DND-41 (cell line): ENCODE measurements around the gene POLR2F.

ENCODE experiments used
- ATAC-seq: fragments of 200-7000 bp; cut with Tn5 transposase; 3 replicates; pipeline ENCODE4 v1.9.1; 2021; ENCODE audit warnings: low read depth; ENCODE audit not compliant: insufficient read depth
- DNase-seq: peaks from one replicate; pipeline ENCODE4 v3.0.0-alpha.2; 2020
- H2AFZ ChIP-seq: 2 replicates; pipeline ENCODE4 v1.6.0; 2012; ENCODE audit warnings: low read depth, low read length
- H3K27ac ChIP-seq: 2 replicates; pipeline ENCODE4 v1.5.1; 2012; ENCODE audit warnings: low read length, inconsistent platforms
- H3K27me3 ChIP-seq: fragments of 200-600 bp; sonication (generic); 2 replicates; pipeline ENCODE4 v1.6.0; 2012; ENCODE audit warnings: low read length, mild to moderate bottlenecking, inconsistent platforms; ENCODE audit not compliant: insufficient read depth, poor library complexity
- H3K36me3 ChIP-seq: 2 replicates; pipeline ENCODE4 v1.5.1; 2012; ENCODE audit warnings: low read length, inconsistent platforms; ENCODE audit not compliant: insufficient read depth
- H3K4me1 ChIP-seq: 2 replicates; pipeline ENCODE4 v1.5.1; 2012; ENCODE audit warnings: mild to moderate bottlenecking, low read length; ENCODE audit not compliant: insufficient read depth
- H3K4me2 ChIP-seq: 2 replicates; pipeline ENCODE4 v1.6.0; 2012; ENCODE audit warnings: mild to moderate bottlenecking, moderate library complexity, low read length, inconsistent platforms; ENCODE audit not compliant: insufficient read depth
- H3K4me3 ChIP-seq, 2 experiments: fragments of 200-600 bp in 1 of 2; shearing (Covaris generic) in 1 of 2; 2 replicates each; pipeline ENCODE4 v1.5.1; 2012 to 2016; ENCODE audit warnings: inconsistent platforms in 2 of 2, low read length in 2 of 2, mild to moderate bottlenecking in 2 of 2, low read depth in 1 of 2, moderate library complexity in 1 of 2
- H3K79me2 ChIP-seq: 2 replicates; pipeline ENCODE4 v1.6.0; 2012; ENCODE audit warnings: low read length, inconsistent platforms; ENCODE audit not compliant: insufficient read depth
- H3K9ac ChIP-seq: 2 replicates; pipeline ENCODE4 v1.6.0; 2012; ENCODE audit warnings: low read depth, mild to moderate bottlenecking, inconsistent platforms, low read length, moderate library complexity
- H3K9me3 ChIP-seq: 2 replicates; pipeline ENCODE4 v1.5.1; 2012; ENCODE audit warnings: low read length, moderate library complexity, mild to moderate bottlenecking, inconsistent platforms; ENCODE audit not compliant: insufficient read depth, severe bottlenecking
- H4K20me1 ChIP-seq: 2 replicates; pipeline ENCODE4 v1.6.0; 2012; ENCODE audit warnings: low read length; ENCODE audit not compliant: insufficient read depth
- CTCF ChIP-seq: IDR thresholded peaks from 2 replicates; pipeline ENCODE4 v1.5.1; 2012; ENCODE audit warnings: borderline replicate concordance, low read length, moderate library complexity, mild to moderate bottlenecking; ENCODE audit not compliant: poor library complexity, severe bottlenecking; ENCODE audit errors: extremely low read depth
- EZH2 ChIP-seq: IDR thresholded peaks from 3 replicates; pipeline ENCODE4 v1.6.1; 2012; ENCODE audit warnings: borderline replicate concordance, low read depth, mild to moderate bottlenecking, moderate library complexity, low read length, inconsistent platforms; ENCODE audit not compliant: severe bottlenecking

The POLR2F gene

GRCh38 chr22:37971475-37972434 lies 18.3 kb downstream of the POLR2F start:
- TF ChIP-seq EZH2 (no peak), CTCF (no peak)
- Histone ChIP-seq H3K27me3 (no peaks in the 10 kb centered on the region), H3K9ac (no peak overlapping the region), H3K4me1 (no peaks in the 10 kb centered on the region), H3K4me2 (no peak overlapping the region), H4K20me1 (peaks cover 9% of the 10 kb centered on the region), H2AFZ (no peak overlapping the region), H3K79me2 (no peaks in the 10 kb centered on the region), H3K4me3 (no peak overlapping the region), H3K36me3 (peaks cover 26% of the 10 kb centered on the region), H3K27ac (no peak overlapping the region), H3K9me3 (no peaks in the 10 kb centered on the region)
- no peak for DNase-seq
- no peak for ATAC-seq

GRCh38 chr22:37972527-37972926 lies 19.0 kb downstream of the POLR2F start:
- Histone ChIP-seq H3K9me3 (no peaks in the 10 kb centered on the region), H3K79me2 (no peaks in the 10 kb centered on the region), H3K4me3 (no peak overlapping the region), H3K4me1 (no peaks in the 10 kb centered on the region), H3K4me2 (no peak overlapping the region), H3K27ac (no peak overlapping the region), H2AFZ (no peak overlapping the region), H3K36me3 (peaks cover 18% of the 10 kb centered on the region), H4K20me1 (peaks cover 9% of the 10 kb centered on the region), H3K9ac (no peak overlapping the region), H3K27me3 (no peaks in the 10 kb centered on the region)
- TF ChIP-seq EZH2 (no peak), CTCF (no peak)
- ATAC-seq (no peak), DNase-seq (no peak)

- ATAC-seq (no peak), DNase-seq (no peak)
- peaks cover 8% of the 10 kb centered on the region for H3K36me3 ChIP-seq
- no peaks in the 10 kb centered on the region for H3K27me3 ChIP-seq
- TF ChIP-seq EZH2 (no peak), CTCF (no peak)
- no peak overlapping the region for H2AFZ ChIP-seq
- H3K9me3 ChIP-seq: no peaks in the 10 kb centered on the region
- no peak overlapping the region for H3K9ac ChIP-seq
- no peak overlapping the region for H3K27ac ChIP-seq
- no peaks in the 10 kb centered on the region for H3K79me2 ChIP-seq
- H3K4me2 ChIP-seq: no peak overlapping the region
- H4K20me1 ChIP-seq: peaks cover 12% of the 10 kb centered on the region
- H3K4me1 ChIP-seq: no peaks in the 10 kb centered on the region
- H3K4me3 ChIP-seq: no peak overlapping the region
Observed at GRCh38 chr22:37973271-37974170, 20.0 kb downstream of the POLR2F start.
